OCI-LY3 (cell line): Measurements from ENCODE around the gene SARDH.

ENCODE experiments used
- H2AFZ ChIP-seq: fragments of 200-600, 300-600 bp; shearing (Covaris generic); 2 replicates; pipeline ENCODE4 v1.6.0; 2014; ENCODE audit warnings: antibody characterized with exemption, low read depth, low read length
- H3K27ac ChIP-seq: fragments of 200-600, 300-600 bp; sonication (generic); 2 replicates; pipeline ENCODE4 v1.5.1; 2014; ENCODE audit warnings: mild to moderate bottlenecking, low read length, moderate library complexity, mixed read lengths
- H3K27me3 ChIP-seq: fragments of 200-600, 300-600 bp; sonication (generic); 2 replicates; pipeline ENCODE4 v1.6.1; 2014; ENCODE audit warnings: low read depth, low read length, mixed read lengths
- H3K36me3 ChIP-seq: fragments of 200-600, 300-600 bp; sonication (generic); replicated peaks from 2 replicates; pipeline ENCODE3; 2014; ENCODE audit warnings: low read depth, low read length, mixed read lengths
- H3K4me1 ChIP-seq: fragments of 300-600, 200-600 bp; sonication (generic); 2 replicates; pipeline ENCODE4 v1.6.1; 2014; ENCODE audit warnings: low read length, mixed read lengths
- H3K4me2 ChIP-seq: fragments of 200-600, 300-600 bp; sonication (generic); 2 replicates; pipeline ENCODE4 v1.6.1; 2014; ENCODE audit warnings: low read length, mixed read lengths
- H3K4me3 ChIP-seq: fragments of 300-600, 200-600 bp; sonication (generic); 2 replicates; pipeline ENCODE4 v1.5.1; 2014; ENCODE audit warnings: antibody characterized with exemption, mild to moderate bottlenecking, low read length, moderate library complexity
- H3K79me2 ChIP-seq: fragments of 300-600, 200-600 bp; shearing (Covaris generic); 2 replicates; pipeline ENCODE4 v1.6.1; 2014; ENCODE audit warnings: mild to moderate bottlenecking, low read length, mixed read lengths
- H3K9ac ChIP-seq: fragments of 300-600, 200-600 bp; shearing (Covaris generic); 2 replicates; pipeline ENCODE4 v1.6.0; 2014; ENCODE audit warnings: mild to moderate bottlenecking, low read length, moderate library complexity
- H3K9me3 ChIP-seq: fragments of 200-600, 300-600 bp; shearing (Covaris generic); 2 replicates; pipeline ENCODE4 v1.6.1; 2014; ENCODE audit warnings: low read length, mixed read lengths; ENCODE audit not compliant: insufficient read depth
- H4K20me1 ChIP-seq: fragments of 200-600, 300-600 bp; sonication (generic); 2 replicates; pipeline ENCODE4 v1.6.1; 2016; ENCODE audit warnings: low read length, mixed read lengths; ENCODE audit not compliant: insufficient read depth
- EZH2phosphoT487 ChIP-seq: fragments of 200-600 bp; shearing (Covaris generic); IDR thresholded peaks from 2 replicates; pipeline ENCODE4 v1.6.1; 2018; ENCODE audit warnings: antibody characterized with exemption, mixed run types, low read depth
- TF ChIP-seq, protein P1 (sequence below): fragments of 200-600, 300-600 bp; sonication (generic); IDR thresholded peaks from 2 replicates; pipeline ENCODE4 v1.5.1; 2014; ENCODE audit warnings: antibody characterized with exemption, low read length, low read depth

SARDH gene

DNA sequence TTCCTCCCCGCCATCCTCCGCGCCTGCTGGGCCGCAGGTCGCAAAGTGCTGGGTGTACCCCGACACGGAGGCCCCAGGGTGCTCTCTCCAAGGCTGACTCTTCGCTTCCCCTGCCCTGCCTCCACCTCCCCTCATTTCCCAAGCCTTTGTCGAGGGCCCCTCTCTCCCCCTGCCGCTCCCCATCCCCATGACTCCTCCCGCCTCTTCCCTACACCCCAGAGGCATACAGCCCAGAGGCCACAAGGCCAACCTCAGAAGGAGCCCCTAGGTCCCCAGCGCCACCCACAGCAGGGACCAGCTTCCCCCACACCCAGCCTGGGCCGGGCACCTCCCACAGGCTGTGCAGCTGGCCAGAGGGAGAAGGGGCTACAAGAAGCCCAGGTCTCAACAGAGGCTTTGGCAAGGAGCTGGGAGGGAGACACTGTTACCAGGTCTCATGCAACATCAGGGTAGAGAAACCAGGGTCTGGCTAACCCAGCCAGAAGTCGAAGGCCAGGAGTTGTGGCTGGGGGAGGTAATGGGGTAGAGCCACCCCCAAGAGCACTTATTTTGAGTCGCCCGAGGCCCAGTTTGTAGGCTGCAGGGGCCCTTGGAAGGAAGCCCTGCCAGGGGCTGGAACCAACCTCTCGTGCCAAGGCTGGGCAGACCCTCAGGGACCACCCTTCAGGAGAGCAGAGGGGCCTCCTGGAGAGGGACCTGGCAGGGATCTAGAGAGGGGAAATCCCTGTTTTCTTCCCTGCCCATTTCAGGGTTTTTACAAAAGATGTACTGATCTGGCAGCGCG lies 24.5 kb upstream of the SARDH start:
- TF ChIP-seq, protein P1, sequence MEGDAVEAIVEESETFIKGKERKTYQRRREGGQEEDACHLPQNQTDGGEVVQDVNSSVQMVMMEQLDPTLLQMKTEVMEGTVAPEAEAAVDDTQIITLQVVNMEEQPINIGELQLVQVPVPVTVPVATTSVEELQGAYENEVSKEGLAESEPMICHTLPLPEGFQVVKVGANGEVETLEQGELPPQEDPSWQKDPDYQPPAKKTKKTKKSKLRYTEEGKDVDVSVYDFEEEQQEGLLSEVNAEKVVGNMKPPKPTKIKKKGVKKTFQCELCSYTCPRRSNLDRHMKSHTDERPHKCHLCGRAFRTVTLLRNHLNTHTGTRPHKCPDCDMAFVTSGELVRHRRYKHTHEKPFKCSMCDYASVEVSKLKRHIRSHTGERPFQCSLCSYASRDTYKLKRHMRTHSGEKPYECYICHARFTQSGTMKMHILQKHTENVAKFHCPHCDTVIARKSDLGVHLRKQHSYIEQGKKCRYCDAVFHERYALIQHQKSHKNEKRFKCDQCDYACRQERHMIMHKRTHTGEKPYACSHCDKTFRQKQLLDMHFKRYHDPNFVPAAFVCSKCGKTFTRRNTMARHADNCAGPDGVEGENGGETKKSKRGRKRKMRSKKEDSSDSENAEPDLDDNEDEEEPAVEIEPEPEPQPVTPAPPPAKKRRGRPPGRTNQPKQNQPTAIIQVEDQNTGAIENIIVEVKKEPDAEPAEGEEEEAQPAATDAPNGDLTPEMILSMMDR: no peak
- no peak for TF ChIP-seq EZH2phosphoT487

DNA sequence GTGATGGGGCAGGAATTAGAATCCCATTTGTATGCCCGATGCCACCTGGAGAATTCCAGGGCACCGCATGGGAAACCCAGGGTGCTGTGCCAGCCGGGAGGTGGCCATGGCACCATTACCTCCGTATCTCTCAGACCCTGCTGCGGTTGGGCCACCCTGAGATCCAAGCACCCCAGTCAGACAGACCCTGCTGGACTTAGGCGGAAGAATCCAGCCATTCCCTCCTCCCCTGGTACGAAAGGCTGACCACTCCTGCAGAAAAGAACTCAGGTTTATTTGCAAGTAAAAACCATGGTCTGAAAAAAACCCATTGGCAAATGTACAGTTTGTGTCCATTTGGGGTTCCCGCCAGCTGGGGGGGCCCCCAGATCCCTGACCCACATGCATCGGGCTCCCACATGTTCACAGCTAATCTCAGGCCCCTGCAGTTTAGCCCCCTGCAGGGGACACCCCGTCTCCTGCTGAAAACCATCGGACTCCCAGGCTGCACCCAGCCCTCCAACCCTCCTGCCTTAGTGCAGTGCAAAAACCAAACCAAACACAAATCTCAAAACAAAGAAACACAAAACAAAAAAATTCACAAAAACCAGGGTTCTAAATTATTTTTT lies 23.6 kb upstream of the SARDH start:
- Histone ChIP-seq H2AFZ (no peak overlapping the region), H4K20me1 (no peaks in the 10 kb centered on the region), H3K27ac (no peak overlapping the region), H3K4me2 (no peak overlapping the region), H3K9ac (no peak overlapping the region), H3K4me1 (no peaks in the 10 kb centered on the region), H3K9me3 (no peaks in the 10 kb centered on the region), H3K79me2 (no peaks in the 10 kb centered on the region), H3K4me3 (no peak overlapping the region), H3K27me3 (no peaks in the 10 kb centered on the region), H3K36me3 (peaks cover 35% of the 10 kb centered on the region)
- TF ChIP-seq EZH2phosphoT487: no peak
- TF ChIP-seq, protein P1: no peak

More for the DNA sequence above, 24.5 kb upstream of the SARDH start:
- Histone ChIP-seq H3K79me2 (no peaks in the 10 kb centered on the region), H4K20me1 (no peaks in the 10 kb centered on the region), H3K9ac (no peak overlapping the region), H3K9me3 (peaks cover 4% of the 10 kb centered on the region; the same call in 1 of the 2 replicates), H3K27me3 (no peaks in the 10 kb centered on the region), H2AFZ (no peak overlapping the region), H3K27ac (no peak overlapping the region), H3K36me3 (peaks cover 45% of the 10 kb centered on the region), H3K4me3 (no peak overlapping the region), H3K4me2 (no peak overlapping the region), H3K4me1 (no peaks in the 10 kb centered on the region)

DNA sequence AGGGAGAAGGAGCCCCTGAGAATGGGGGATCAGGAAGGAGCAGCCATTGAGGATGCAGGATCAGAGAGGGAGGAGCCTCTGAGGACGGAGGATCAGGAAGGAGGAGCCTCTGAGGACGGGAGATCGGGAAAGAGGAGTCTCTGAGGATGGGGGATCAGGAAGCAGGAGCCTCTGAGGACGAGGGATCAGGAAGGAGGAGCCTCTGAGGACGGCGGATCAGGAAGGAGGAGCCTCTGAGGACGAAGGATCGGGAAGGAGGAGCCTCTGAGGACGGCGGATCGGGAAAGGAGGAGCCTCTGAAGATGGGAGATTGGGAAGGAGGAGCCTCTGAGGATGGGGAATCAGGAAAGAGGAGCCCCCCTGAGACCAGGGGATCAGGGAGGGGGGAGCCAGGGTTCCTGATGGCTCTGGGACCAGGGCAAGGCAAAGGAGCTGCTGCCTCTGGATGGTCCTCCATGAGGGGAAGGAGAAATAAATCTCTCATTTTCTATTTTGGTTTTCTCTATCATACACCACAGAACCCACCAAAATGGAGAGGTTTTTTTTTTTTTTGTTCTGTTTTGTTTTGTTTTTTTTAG lies 22.6 kb upstream of the SARDH start:
- no peak overlapping the region for H3K9ac ChIP-seq
- peaks cover 34% of the 10 kb centered on the region for H3K36me3 ChIP-seq
- H3K4me3 ChIP-seq: no peak overlapping the region
- H3K27me3 ChIP-seq: no peaks in the 10 kb centered on the region
- H3K4me2 ChIP-seq: no peak overlapping the region
- H4K20me1 ChIP-seq: no peaks in the 10 kb centered on the region
- no peaks in the 10 kb centered on the region for H3K79me2 ChIP-seq
- H3K27ac ChIP-seq: no peak overlapping the region
- no peak overlapping the region for H2AFZ ChIP-seq
- TF ChIP-seq, protein P1: no peak
- TF ChIP-seq EZH2phosphoT487: no peak
- no peaks in the 10 kb centered on the region for H3K9me3 ChIP-seq
- H3K4me1 ChIP-seq: no peaks in the 10 kb centered on the region

DNA sequence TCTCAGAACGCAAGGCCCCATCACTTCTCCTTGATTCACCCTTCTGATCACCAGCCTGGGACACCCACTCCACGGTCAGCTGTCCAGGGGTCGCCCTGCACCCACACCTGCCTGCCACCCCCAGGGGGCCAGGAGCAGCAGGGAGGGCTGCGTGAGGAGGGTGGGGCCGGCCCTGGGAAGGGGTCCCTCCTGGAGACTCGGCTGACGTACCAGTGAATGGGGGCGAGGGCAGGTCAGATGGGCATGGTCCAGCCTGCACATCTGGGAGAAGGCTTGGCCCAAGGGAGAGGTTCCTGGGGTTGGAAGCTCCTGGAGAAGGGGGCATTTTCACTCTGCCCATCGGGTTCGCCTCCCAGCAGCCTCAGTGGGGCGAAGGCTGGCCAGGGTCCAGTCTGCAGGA lies 21.8 kb upstream of the SARDH start:
- TF ChIP-seq, protein P1: no peak
- TF ChIP-seq EZH2phosphoT487: no peak
- Histone ChIP-seq H3K4me2 (no peak overlapping the region), H3K79me2 (no peaks in the 10 kb centered on the region), H3K9me3 (no peaks in the 10 kb centered on the region), H2AFZ (no peak overlapping the region), H3K4me3 (no peak overlapping the region), H3K27me3 (no peaks in the 10 kb centered on the region), H3K4me1 (no peaks in the 10 kb centered on the region), H4K20me1 (no peaks in the 10 kb centered on the region), H3K27ac (no peak overlapping the region), H3K36me3 (peaks cover 25% of the 10 kb centered on the region), H3K9ac (no peak overlapping the region)
